IPS DF 6.9 (cell line): Measurements from ENCODE around the gene EHF.

Source experiments
- DNase-seq: peaks from one replicate; pipeline ENCODE4 v3.0.0-alpha.2; 2013; ENCODE audit warnings: low read depth, low spot score
- H3K27ac ChIP-seq: one replicate; pipeline ENCODE4 v1.5.1; 2013; ENCODE audit warnings: low read length, control low read depth
- H3K27me3 ChIP-seq: 2 replicates; pipeline ENCODE4 v1.6.1; 2013; ENCODE audit warnings: mild to moderate bottlenecking, low read length; ENCODE audit not compliant: control insufficient read depth, insufficient read depth
- H3K36me3 ChIP-seq: 2 replicates; pipeline ENCODE4 v1.6.1; 2013; ENCODE audit warnings: low read length; ENCODE audit not compliant: control insufficient read depth, insufficient read depth
- H3K4me1 ChIP-seq: 2 replicates; pipeline ENCODE4 v1.6.1; 2013; ENCODE audit warnings: low read length; ENCODE audit not compliant: control insufficient read depth, insufficient read depth
- H3K4me3 ChIP-seq: 2 replicates; pipeline ENCODE4 v1.5.1; 2013; ENCODE audit warnings: mild to moderate bottlenecking, low read length
- H3K9me3 ChIP-seq: 2 replicates; pipeline ENCODE4 v1.6.1; 2013; ENCODE audit warnings: low read length, inconsistent platforms; ENCODE audit not compliant: control insufficient read depth, insufficient read depth
- WGBS: extraction: QIAGEN DNeasy Blood & Tissue Kit; methylation state at CpG from one replicate; pipeline ENCODE4 v1.1.7; 2013; ENCODE audit warnings: mixed read lengths, missing lambda C conversion rate; ENCODE audit not compliant: insufficient read length, insufficient coverage; 5-methylcytosine and 5-hydroxymethylcytosine counted together

Gene EHF

GRCh38 chr11:34644669-34645406 is 23.9 kb downstream of the EHF start:
- Histone ChIP-seq H3K27ac (no peak overlapping the region), H3K27me3 (no peaks in the 10 kb centered on the region), H3K36me3 (no peaks in the 10 kb centered on the region), H3K9me3 (no peaks in the 10 kb centered on the region), H3K4me3 (no peak overlapping the region), H3K4me1 (no peaks in the 10 kb centered on the region)
- WGBS: no CpG with 5 or more reads among the region's 9 CpGs
- no peak for DNase-seq

GRCh38 chr11:34646431-34646830 is 25.5 kb downstream of the EHF start:
- Histone ChIP-seq H3K36me3 (no peaks in the 10 kb centered on the region), H3K27me3 (no peaks in the 10 kb centered on the region), H3K9me3 (no peaks in the 10 kb centered on the region), H3K27ac (no peak overlapping the region), H3K4me3 (no peak overlapping the region), H3K4me1 (no peaks in the 10 kb centered on the region)
- no peak for DNase-seq
- WGBS: no CpG with 5 or more reads among the region's 8 CpGs

GRCh38 chr11:34647131-34647530 is 26.2 kb downstream of the EHF start:
- no peak overlapping the region for H3K27ac ChIP-seq
- WGBS: no CpG with 5 or more reads among the region's 2 CpGs
- H3K9me3 ChIP-seq: no peaks in the 10 kb centered on the region
- no peak for DNase-seq
- H3K4me3 ChIP-seq: no peak overlapping the region
- no peaks in the 10 kb centered on the region for H3K27me3 ChIP-seq
- H3K36me3 ChIP-seq: no peaks in the 10 kb centered on the region
- H3K4me1 ChIP-seq: no peaks in the 10 kb centered on the region

DNA sequence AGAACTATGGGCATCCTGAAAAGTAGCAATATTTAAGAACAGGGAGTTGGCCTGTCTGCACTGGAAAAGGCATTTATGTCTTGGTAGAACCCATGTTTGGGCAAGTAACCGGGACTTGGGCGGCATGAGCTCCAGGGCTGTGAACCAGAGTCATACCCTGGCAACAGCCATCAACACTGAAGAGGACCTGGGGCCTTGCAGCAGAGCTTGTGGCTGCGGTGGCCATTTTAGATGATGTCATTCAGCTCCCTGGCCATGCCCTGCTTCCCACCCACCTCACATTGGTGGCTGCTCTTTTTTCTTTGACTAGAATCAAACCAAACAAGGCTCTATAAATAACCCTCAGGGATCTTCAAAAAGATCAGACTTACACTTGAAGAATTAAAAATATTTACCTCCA is 26.6 kb downstream of the EHF start:
- H3K9me3 ChIP-seq: no peaks in the 10 kb centered on the region
- DNase-seq: no peak
- no CpG with 5 or more reads among the region's 3 CpGs for WGBS
- H3K4me1 ChIP-seq: no peaks in the 10 kb centered on the region
- no peak overlapping the region for H3K27ac ChIP-seq
- no peaks in the 10 kb centered on the region for H3K36me3 ChIP-seq
- no peak overlapping the region for H3K4me3 ChIP-seq
- no peaks in the 10 kb centered on the region for H3K27me3 ChIP-seq

DNA sequence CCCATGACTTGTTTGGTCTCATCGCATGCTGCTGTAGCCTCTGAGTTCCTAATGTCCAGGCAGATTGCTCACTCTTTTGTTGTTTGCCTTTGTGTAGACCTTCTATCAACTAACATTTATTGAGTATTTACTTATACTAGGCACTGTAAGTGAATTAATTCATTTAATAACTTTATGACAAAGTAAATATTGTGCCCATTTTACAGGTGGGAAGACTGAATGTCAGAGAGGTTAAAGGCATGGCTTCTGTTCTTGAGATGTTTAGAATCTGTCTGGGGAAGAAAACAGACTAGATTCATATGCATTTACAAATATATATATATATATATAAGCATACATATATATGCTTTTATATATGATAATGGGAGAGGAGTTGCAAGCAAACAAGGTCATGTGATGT is 27.1 kb downstream of the EHF start:
- Histone ChIP-seq H3K27me3 (no peaks in the 10 kb centered on the region), H3K27ac (no peak overlapping the region), H3K36me3 (no peaks in the 10 kb centered on the region), H3K9me3 (no peaks in the 10 kb centered on the region), H3K4me1 (no peaks in the 10 kb centered on the region), H3K4me3 (no peak overlapping the region)
- no CpG with 5 or more reads among the region's 1 CpG for WGBS
- DNase-seq: no peak

GRCh38 chr11:34649597-34649996 is 28.7 kb downstream of the EHF start:
- peaks cover 1% of the 10 kb centered on the region; the same call in 1 of the 2 replicates for H3K4me1 ChIP-seq
- no peak overlapping the region for H3K4me3 ChIP-seq
- H3K9me3 ChIP-seq: no peaks in the 10 kb centered on the region
- no CpG with 5 or more reads among the region's 2 CpGs for WGBS
- DNase-seq: no peak
- H3K27ac ChIP-seq: no peak overlapping the region
- no peaks in the 10 kb centered on the region for H3K27me3 ChIP-seq
- no peaks in the 10 kb centered on the region for H3K36me3 ChIP-seq

DNA sequence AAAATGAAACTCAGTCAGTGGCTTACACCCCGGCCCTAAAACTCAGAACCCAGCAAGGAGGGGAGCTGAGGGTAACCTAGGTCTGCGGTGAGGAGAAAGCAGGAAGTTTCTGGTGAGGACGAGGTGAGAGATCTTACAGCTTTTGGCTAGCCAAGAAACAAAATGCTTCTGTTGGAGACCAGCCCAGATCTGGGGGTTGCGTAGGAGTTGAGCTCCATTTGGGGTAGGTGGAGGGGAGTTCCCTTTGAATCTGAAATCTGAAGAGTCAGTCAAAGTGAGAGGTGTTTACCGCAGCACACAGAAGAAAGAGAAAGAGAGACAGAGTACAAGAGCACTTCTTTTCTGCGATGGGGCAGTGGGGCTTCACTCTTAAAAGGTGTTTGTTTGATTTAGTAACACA is 29.6 kb downstream of the EHF start:
- Histone ChIP-seq H3K36me3 (no peaks in the 10 kb centered on the region), H3K4me1 (peaks cover 1% of the 10 kb centered on the region; the same call in 1 of the 2 replicates), H3K27ac (no peak overlapping the region), H3K9me3 (no peaks in the 10 kb centered on the region), H3K4me3 (no peak overlapping the region), H3K27me3 (no peaks in the 10 kb centered on the region)
- no peak for DNase-seq
- no CpG with 5 or more reads among the region's 6 CpGs for WGBS

DNA sequence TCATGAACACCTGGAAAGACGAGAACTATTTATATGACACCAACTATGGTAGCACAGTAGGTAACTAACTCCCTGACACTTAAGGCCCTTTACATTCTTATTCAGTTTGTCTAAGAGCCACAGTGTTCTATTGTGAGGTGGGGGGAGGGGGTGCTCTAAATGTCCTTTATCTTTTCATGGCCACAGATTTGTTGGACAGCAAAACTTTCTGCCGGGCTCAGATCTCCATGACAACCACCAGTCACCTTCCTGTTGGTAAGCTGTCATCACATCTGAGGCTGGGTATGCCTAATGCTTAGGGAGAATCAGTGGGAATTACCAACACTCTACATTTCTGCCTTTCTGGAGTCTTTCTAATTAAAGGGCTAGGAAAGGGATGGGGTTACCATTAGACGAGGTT is 30.7 kb downstream of the EHF start:
- Histone ChIP-seq H3K36me3 (no peaks in the 10 kb centered on the region), H3K27me3 (no peaks in the 10 kb centered on the region), H3K4me3 (no peak overlapping the region), H3K4me1 (peaks cover 1% of the 10 kb centered on the region; the same call in 1 of the 2 replicates), H3K27ac (no peak overlapping the region), H3K9me3 (no peaks in the 10 kb centered on the region)
- DNase-seq: no peak
- WGBS: no CpG with 5 or more reads among the region's 3 CpGs

GRCh38 chr11:34652191-34652973 is 31.5 kb downstream of the EHF start:
- Histone ChIP-seq H3K4me1 (peaks cover 1% of the 10 kb centered on the region; the same call in 1 of the 2 replicates), H3K36me3 (no peaks in the 10 kb centered on the region), H3K27me3 (no peaks in the 10 kb centered on the region), H3K27ac (no peak overlapping the region), H3K9me3 (no peaks in the 10 kb centered on the region), H3K4me3 (no peak overlapping the region)
- DNase-seq: no peak
- WGBS: no CpG with 5 or more reads among the region's 6 CpGs

DNA sequence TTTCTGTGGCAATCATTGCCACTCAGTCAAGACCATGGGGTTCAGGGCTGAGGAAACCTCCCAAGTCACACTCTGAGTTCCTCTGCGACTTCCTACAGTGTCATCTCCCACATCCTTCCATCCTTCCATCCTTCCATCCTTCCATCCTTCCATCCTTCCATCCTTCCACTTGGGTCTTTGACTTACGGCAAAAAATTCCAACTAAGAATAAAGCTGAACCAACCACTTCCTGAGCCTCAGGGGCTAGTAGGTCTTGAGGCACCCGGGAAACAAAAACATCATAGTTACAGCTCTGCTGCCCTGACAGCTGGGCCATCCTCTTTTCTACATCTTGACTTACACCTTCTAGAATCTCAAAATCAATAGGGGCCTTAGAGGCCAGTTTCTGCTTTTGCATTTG is 32.1 kb downstream of the EHF start:
- Histone ChIP-seq H3K27ac (no peak overlapping the region), H3K36me3 (no peaks in the 10 kb centered on the region), H3K27me3 (no peaks in the 10 kb centered on the region), H3K4me1 (peaks cover 1% of the 10 kb centered on the region; the same call in 1 of the 2 replicates), H3K4me3 (no peak overlapping the region), H3K9me3 (no peaks in the 10 kb centered on the region)
- DNase-seq: no peak
- no CpG with 5 or more reads among the region's 3 CpGs for WGBS
